GM23338 (cell line): ENCODE data around the gene PEAK3. TPM values are rescaled to one million over a fixed set of nuclear protein-coding genes. Genes with fewer than 3 reads are reported as not detected.
A peak's percentile ranks its signal among the peaks of the same experiment; 100 is the strongest.

Experiments
- ATAC-seq: fragments of 200-7000 bp; cut with Tn5 transposase; 3 replicates; pipeline ENCODE4 v1.9.1; 2020
- DNase-seq: peaks from one replicate; pipeline ENCODE4 v3.0.0-alpha.2; 2015; ENCODE audit warnings: low spot score
- H2AFZ ChIP-seq: fragments of 200-600 bp; sonication (generic); 2 replicates; pipeline ENCODE4 v1.8.0; 2016; ENCODE audit warnings: antibody characterized with exemption, mild to moderate bottlenecking, moderate library complexity
- H3F3A ChIP-seq: fragments of 200-600 bp; sonication (generic); replicated peaks from 2 replicates; pipeline ENCODE4 v1.8.0; 2017; ENCODE audit warnings: antibody characterized with exemption, mixed run types, low read depth
- H3K27ac ChIP-seq: fragments of 200-600 bp; sonication (generic); 2 replicates; pipeline ENCODE4 v1.6.1; 2016; ENCODE audit warnings: low read depth
- H3K27me3 ChIP-seq: fragments of 200-600 bp; sonication (generic); 2 replicates; pipeline ENCODE4 v1.8.0; 2016; ENCODE audit warnings: mild to moderate bottlenecking, mixed run types, moderate library complexity; ENCODE audit not compliant: insufficient read depth
- H3K36me3 ChIP-seq: fragments of 200-600 bp; sonication (generic); 2 replicates; pipeline ENCODE4 v1.8.0; 2016; ENCODE audit warnings: mild to moderate bottlenecking; ENCODE audit not compliant: insufficient read depth
- H3K4me1 ChIP-seq: fragments of 200-600 bp; sonication (generic); 2 replicates; pipeline ENCODE4 v1.8.0; 2016; ENCODE audit warnings: mild to moderate bottlenecking, moderate library complexity; ENCODE audit not compliant: insufficient read depth
- H3K4me2 ChIP-seq: fragments of 200-600 bp; sonication (generic); 2 replicates; pipeline ENCODE4 v1.7.1; 2017; ENCODE audit warnings: mixed run types
- H3K4me3 ChIP-seq: fragments of 200-600 bp; sonication (generic); 2 replicates; pipeline ENCODE4 v1.6.1; 2016; ENCODE audit warnings: mixed run types
- H3K79me2 ChIP-seq: fragments of 200-600 bp; sonication (generic); replicated peaks from 2 replicates; pipeline ENCODE4 v1.8.0; 2017; ENCODE audit warnings: mild to moderate bottlenecking; ENCODE audit not compliant: insufficient read depth
- H3K9me2 ChIP-seq: fragments of 200-600 bp; sonication (generic); 2 replicates; pipeline ENCODE4 v1.8.0; 2017; ENCODE audit not compliant: insufficient read depth
- H4K20me1 ChIP-seq: fragments of 200-600 bp; sonication (generic); replicated peaks from 2 replicates; pipeline ENCODE4 v1.8.0; 2017; ENCODE audit warnings: mild to moderate bottlenecking; ENCODE audit not compliant: insufficient read depth
- H3K27ac Mint-ChIP-seq: 2 replicates; pipeline ENCODE4 v1.8.0; 2020; ENCODE audit warnings: inconsistent platforms, mild to moderate bottlenecking, moderate library complexity, mixed read lengths
- H3K27me3 Mint-ChIP-seq: 3 replicates; pipeline ENCODE4 v1.8.0; 2022; ENCODE audit warnings: low read depth, mild to moderate bottlenecking, moderate library complexity, mixed read lengths, inconsistent platforms; ENCODE audit not compliant: insufficient read depth, poor library complexity
- H3K36me3 Mint-ChIP-seq: 3 replicates; pipeline ENCODE4 v1.8.0; 2021; ENCODE audit warnings: low read depth, mild to moderate bottlenecking, inconsistent platforms, moderate library complexity, mixed read lengths
- H3K4me1 Mint-ChIP-seq: 3 replicates; pipeline ENCODE4 v1.8.0; 2020; ENCODE audit warnings: mild to moderate bottlenecking, inconsistent platforms, mixed read lengths
- H3K4me3 Mint-ChIP-seq: 3 replicates; pipeline ENCODE4 v1.8.0; 2021; ENCODE audit warnings: moderate library complexity, mild to moderate bottlenecking, inconsistent platforms, mixed read lengths
- H3K9me3 Mint-ChIP-seq: 3 replicates; pipeline ENCODE4 v1.8.0; 2020; ENCODE audit warnings: moderate library complexity, mild to moderate bottlenecking, inconsistent platforms, mixed read lengths
- CREB1 ChIP-seq: fragments of 250-450 bp; sonication (Bioruptor Pico); IDR thresholded peaks from 2 replicates; pipeline ENCODE4 v1.5.0; 2020; ENCODE audit warnings: low read depth, mild to moderate bottlenecking, moderate library complexity
- EZH2 ChIP-seq: fragments of 200-600 bp; sonication (generic); IDR thresholded peaks from one replicate; pipeline ENCODE4 v1.8.0; 2017; ENCODE audit warnings: antibody characterized with exemption, mild to moderate bottlenecking, low read depth; ENCODE audit not compliant: unreplicated experiment
- EZH2phosphoT487 ChIP-seq: fragments of 200-600 bp; sonication (generic); IDR thresholded peaks from one replicate; pipeline ENCODE4 v1.8.1; 2018; ENCODE audit warnings: antibody characterized with exemption; ENCODE audit not compliant: unreplicated experiment
- JUNB ChIP-seq: IDR thresholded peaks from one replicate; pipeline ENCODE4 v1.6.1; 2016; ENCODE audit warnings: antibody characterized with exemption; ENCODE audit not compliant: unreplicated experiment
- NANOG ChIP-seq: IDR thresholded peaks from 2 replicates; pipeline ENCODE4 v1.6.1; 2016; ENCODE audit warnings: antibody characterized with exemption, borderline replicate concordance
- POLR2AphosphoS5 ChIP-seq: IDR thresholded peaks from 2 replicates; pipeline ENCODE4 v1.6.1; 2016; ENCODE audit warnings: antibody characterized with exemption, low read depth
- STAT1 ChIP-seq: IDR thresholded peaks from one replicate; pipeline ENCODE4 v1.6.1; 2016; ENCODE audit warnings: antibody characterized with exemption; ENCODE audit not compliant: unreplicated experiment
- ZNF114 ChIP-seq: fragments of 250-450 bp; sonication (Bioruptor Pico); IDR thresholded peaks from 2 replicates; pipeline ENCODE4 v1.5.0; 2020; ENCODE audit warnings: mild to moderate bottlenecking, moderate library complexity
- ZNF331 ChIP-seq: fragments of 250-450 bp; sonication (Bioruptor Pico); IDR thresholded peaks from 2 replicates; pipeline ENCODE4 v1.5.0; 2020; ENCODE audit warnings: low read depth, mild to moderate bottlenecking, moderate library complexity
- polyA plus RNA-seq: library from polyadenylated mRNA; unstranded; fragments of >200 nt; fragmentation: Nextera tagmentation; extraction: Ambion mirVana; gene quantifications from 2 replicates; pipeline ENCODE4 v1.2.1, GENCODE V29; 2016
- total RNA-seq: library from RNA; depleted of rRNA; stranded (reverse); fragments of >200 nt; shearing (Covaris generic); gene quantifications from 2 replicates; pipeline ENCODE4 v1.2.3, GENCODE V29; 2014
- TF ChIP-seq, protein P1 (sequence below), 2 experiments: fragments of 200-600 bp in 1 of 2; sonication (generic) in 1 of 2; conservative IDR thresholded peaks; 2 replicates each; pipeline versions ENCODE4 v1.5.1 to v1.6.1; 2016 to 2017; ENCODE audit warnings: antibody characterized with exemption in 2 of 2, low read depth in 2 of 2, mild to moderate bottlenecking in 2 of 2, moderate library complexity in 1 of 2
- TF ChIP-seq, protein P2 (sequence below): fragments of 250-450 bp; sonication (Bioruptor Pico); IDR thresholded peaks from 2 replicates; pipeline ENCODE4 v1.5.0; 2020; ENCODE audit warnings: mild to moderate bottlenecking, moderate library complexity
- TF ChIP-seq, protein P3 (sequence below): IDR thresholded peaks from one replicate; pipeline ENCODE4 v1.6.1; 2018; ENCODE audit warnings: antibody characterized with exemption; ENCODE audit not compliant: unreplicated experiment
- TF ChIP-seq, protein P4 (sequence below): IDR thresholded peaks from 2 replicates; pipeline ENCODE4 v1.6.1; 2016; ENCODE audit warnings: antibody characterized with exemption

The PEAK3 gene
- total and polyA plus RNA-seq, 2 experiments from 2014 or later = not detected

DNA sequence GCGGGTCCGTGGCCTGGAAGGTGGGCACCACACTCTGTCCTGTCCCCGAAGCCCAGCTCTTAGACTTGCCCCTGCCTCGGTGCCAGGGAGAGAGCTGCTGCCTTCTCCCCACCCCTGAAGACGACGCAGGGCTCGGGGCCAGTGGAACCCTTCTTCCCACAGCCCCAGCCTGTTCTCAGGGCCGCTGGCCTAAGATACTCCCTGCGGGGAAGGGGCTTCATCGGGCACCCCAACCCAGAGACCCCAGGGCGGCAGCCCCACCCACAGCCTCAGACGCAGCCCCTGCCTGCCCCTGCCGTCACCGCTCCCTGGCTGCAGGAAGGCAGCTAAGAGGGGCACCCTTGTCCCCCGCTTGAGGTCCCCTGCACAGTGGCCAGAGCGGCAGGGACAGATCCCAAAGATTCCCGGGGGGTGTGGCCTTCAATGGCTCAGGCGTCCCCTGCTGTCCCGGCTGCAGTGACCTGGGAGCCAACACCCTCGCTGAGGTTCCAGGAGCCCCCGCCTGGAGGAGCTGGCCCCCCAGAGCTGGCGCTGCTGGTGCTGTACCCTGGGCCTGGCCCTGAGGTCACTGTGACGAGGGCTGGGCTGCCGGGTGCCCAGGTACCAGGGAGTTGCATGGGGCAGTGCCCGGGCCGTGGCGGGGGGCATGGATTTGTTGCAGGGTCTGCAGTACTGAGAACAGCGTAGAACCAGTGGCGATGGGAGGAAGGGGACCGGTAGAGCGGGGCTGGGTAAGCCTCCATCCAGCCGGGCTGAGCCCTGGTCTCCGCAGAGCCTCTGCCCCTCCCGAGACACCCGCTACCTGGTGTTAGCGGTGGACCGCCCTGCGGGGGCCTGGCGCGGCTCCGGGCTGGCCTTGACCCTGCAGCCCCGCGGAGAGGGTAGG is 31.9 kb downstream of the PEAK3 start:
- Histone ChIP-seq H3K4me3 (no peak overlapping the region), H4K20me1 (no peaks in the 10 kb centered on the region; the same call in 1 of the 2 replicates), H3F3A (peaks cover 4% of the 10 kb centered on the region; the same call in 1 of the 2 replicates), H3K27me3 (peaks cover 21% of the 10 kb centered on the region), H2AFZ (no peak overlapping the region), H3K9me2 (no peaks in the 10 kb centered on the region), H3K36me3 (peaks cover 2% of the 10 kb centered on the region; the same call in 1 of the 2 replicates), H3K79me2 (no peaks in the 10 kb centered on the region), H3K4me1 (peaks cover 5% of the 10 kb centered on the region; the same call in 1 of the 2 replicates), H3K4me2 (no peak overlapping the region), H3K27ac (no peak overlapping the region)
- H3K27me3 Mint-ChIP-seq = peaks cover 33% of the 10 kb centered on the region
- ATAC-seq (peak; percentile 4), DNase-seq (peak; percentile 41)
- H3K36me3 Mint-ChIP-seq = peaks cover 20% of the 10 kb centered on the region
- H3K9me3 Mint-ChIP-seq = no peaks in the 10 kb centered on the region
- H3K4me1 Mint-ChIP-seq = peaks cover 3% of the 10 kb centered on the region; the same call in 2 of the 3 replicates
- H3K4me3 Mint-ChIP-seq = no peak overlapping the region
- no peak for TF ChIP-seq CREB1
- TF ChIP-seq NANOG = no peak
- no peak for TF ChIP-seq POLR2AphosphoS5
- TF ChIP-seq EZH2 = no peak
- TF ChIP-seq, protein P1, sequence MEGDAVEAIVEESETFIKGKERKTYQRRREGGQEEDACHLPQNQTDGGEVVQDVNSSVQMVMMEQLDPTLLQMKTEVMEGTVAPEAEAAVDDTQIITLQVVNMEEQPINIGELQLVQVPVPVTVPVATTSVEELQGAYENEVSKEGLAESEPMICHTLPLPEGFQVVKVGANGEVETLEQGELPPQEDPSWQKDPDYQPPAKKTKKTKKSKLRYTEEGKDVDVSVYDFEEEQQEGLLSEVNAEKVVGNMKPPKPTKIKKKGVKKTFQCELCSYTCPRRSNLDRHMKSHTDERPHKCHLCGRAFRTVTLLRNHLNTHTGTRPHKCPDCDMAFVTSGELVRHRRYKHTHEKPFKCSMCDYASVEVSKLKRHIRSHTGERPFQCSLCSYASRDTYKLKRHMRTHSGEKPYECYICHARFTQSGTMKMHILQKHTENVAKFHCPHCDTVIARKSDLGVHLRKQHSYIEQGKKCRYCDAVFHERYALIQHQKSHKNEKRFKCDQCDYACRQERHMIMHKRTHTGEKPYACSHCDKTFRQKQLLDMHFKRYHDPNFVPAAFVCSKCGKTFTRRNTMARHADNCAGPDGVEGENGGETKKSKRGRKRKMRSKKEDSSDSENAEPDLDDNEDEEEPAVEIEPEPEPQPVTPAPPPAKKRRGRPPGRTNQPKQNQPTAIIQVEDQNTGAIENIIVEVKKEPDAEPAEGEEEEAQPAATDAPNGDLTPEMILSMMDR (conservative IDR thresholded peaks at IDR 0.05; ENCODE audit: low read depth in 2 of 2) = no peak
- TF ChIP-seq, protein P2, sequence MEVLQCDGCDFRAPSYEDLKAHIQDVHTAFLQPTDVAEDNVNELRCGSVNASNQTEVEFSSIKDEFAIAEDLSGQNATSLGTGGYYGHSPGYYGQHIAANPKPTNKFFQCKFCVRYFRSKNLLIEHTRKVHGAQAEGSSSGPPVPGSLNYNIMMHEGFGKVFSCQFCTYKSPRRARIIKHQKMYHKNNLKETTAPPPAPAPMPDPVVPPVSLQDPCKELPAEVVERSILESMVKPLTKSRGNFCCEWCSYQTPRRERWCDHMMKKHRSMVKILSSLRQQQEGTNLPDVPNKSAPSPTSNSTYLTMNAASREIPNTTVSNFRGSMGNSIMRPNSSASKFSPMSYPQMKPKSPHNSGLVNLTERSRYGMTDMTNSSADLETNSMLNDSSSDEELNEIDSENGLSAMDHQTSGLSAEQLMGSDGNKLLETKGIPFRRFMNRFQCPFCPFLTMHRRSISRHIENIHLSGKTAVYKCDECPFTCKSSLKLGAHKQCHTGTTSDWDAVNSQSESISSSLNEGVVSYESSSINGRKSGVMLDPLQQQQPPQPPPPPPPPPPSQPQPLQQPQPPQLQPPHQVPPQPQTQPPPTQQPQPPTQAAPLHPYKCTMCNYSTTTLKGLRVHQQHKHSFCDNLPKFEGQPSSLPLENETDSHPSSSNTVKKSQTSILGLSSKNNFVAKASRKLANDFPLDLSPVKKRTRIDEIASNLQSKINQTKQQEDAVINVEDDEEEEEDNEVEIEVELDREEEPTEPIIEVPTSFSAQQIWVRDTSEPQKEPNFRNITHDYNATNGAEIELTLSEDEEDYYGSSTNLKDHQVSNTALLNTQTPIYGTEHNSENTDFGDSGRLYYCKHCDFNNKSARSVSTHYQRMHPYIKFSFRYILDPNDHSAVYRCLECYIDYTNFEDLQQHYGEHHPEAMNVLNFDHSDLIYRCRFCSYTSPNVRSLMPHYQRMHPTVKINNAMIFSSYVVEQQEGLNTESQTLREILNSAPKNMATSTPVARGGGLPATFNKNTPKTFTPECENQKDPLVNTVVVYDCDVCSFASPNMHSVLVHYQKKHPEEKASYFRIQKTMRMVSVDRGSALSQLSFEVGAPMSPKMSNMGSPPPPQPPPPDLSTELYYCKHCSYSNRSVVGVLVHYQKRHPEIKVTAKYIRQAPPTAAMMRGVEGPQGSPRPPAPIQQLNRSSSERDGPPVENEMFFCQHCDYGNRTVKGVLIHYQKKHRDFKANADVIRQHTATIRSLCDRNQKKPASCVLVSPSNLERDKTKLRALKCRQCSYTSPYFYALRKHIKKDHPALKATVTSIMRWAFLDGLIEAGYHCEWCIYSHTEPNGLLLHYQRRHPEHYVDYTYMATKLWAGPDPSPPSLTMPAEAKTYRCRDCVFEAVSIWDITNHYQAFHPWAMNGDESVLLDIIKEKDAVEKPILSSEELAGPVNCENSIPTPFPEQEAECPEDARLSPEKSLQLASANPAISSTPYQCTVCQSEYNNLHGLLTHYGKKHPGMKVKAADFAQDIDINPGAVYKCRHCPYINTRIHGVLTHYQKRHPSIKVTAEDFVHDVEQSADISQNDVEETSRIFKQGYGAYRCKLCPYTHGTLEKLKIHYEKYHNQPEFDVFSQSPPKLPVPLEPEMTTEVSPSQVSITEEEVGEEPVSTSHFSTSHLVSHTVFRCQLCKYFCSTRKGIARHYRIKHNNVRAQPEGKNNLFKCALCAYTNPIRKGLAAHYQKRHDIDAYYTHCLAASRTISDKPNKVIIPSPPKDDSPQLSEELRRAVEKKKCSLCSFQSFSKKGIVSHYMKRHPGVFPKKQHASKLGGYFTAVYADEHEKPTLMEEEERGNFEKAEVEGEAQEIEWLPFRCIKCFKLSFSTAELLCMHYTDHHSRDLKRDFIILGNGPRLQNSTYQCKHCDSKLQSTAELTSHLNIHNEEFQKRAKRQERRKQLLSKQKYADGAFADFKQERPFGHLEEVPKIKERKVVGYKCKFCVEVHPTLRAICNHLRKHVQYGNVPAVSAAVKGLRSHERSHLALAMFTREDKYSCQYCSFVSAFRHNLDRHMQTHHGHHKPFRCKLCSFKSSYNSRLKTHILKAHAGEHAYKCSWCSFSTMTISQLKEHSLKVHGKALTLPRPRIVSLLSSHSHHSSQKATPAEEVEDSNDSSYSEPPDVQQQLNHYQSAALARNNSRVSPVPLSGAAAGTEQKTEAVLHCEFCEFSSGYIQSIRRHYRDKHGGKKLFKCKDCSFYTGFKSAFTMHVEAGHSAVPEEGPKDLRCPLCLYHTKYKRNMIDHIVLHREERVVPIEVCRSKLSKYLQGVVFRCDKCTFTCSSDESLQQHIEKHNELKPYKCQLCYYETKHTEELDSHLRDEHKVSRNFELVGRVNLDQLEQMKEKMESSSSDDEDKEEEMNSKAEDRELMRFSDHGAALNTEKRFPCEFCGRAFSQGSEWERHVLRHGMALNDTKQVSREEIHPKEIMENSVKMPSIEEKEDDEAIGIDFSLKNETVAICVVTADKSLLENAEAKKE = no peak
- no peak for TF ChIP-seq ZNF331 (CRISPR knock-in tag)
- TF ChIP-seq STAT1 = no peak
- TF ChIP-seq, protein P3, sequence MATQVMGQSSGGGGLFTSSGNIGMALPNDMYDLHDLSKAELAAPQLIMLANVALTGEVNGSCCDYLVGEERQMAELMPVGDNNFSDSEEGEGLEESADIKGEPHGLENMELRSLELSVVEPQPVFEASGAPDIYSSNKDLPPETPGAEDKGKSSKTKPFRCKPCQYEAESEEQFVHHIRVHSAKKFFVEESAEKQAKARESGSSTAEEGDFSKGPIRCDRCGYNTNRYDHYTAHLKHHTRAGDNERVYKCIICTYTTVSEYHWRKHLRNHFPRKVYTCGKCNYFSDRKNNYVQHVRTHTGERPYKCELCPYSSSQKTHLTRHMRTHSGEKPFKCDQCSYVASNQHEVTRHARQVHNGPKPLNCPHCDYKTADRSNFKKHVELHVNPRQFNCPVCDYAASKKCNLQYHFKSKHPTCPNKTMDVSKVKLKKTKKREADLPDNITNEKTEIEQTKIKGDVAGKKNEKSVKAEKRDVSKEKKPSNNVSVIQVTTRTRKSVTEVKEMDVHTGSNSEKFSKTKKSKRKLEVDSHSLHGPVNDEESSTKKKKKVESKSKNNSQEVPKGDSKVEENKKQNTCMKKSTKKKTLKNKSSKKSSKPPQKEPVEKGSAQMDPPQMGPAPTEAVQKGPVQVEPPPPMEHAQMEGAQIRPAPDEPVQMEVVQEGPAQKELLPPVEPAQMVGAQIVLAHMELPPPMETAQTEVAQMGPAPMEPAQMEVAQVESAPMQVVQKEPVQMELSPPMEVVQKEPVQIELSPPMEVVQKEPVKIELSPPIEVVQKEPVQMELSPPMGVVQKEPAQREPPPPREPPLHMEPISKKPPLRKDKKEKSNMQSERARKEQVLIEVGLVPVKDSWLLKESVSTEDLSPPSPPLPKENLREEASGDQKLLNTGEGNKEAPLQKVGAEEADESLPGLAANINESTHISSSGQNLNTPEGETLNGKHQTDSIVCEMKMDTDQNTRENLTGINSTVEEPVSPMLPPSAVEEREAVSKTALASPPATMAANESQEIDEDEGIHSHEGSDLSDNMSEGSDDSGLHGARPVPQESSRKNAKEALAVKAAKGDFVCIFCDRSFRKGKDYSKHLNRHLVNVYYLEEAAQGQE = no peak
- TF ChIP-seq, protein P4, sequence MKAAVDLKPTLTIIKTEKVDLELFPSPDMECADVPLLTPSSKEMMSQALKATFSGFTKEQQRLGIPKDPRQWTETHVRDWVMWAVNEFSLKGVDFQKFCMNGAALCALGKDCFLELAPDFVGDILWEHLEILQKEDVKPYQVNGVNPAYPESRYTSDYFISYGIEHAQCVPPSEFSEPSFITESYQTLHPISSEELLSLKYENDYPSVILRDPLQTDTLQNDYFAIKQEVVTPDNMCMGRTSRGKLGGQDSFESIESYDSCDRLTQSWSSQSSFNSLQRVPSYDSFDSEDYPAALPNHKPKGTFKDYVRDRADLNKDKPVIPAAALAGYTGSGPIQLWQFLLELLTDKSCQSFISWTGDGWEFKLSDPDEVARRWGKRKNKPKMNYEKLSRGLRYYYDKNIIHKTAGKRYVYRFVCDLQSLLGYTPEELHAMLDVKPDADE = no peak
- no peak for TF ChIP-seq EZH2phosphoT487
- no peak for TF ChIP-seq ZNF114 (CRISPR knock-in tag)
- TF ChIP-seq JUNB = no peak
- H3K27ac Mint-ChIP-seq = no peak overlapping the region
